ENCODE data around the gene SRPK2.
"Not testable (repeated sequence)": the region's sequence is repeated elsewhere in the genome, so short reads cannot be mapped to it uniquely, and the experiment has no call there.

GRCh38 chr7:105232829-105233291 lies 155.9 kb downstream of the SRPK2 start:
- not testable (repeated sequence) for TF ChIP-seq CTCF (IDR thresholded peaks at IDR 0.05); SIN3A (IDR thresholded peaks at IDR 0.05; ENCODE audit: borderline replicate concordance, insufficient read depth, low read depth, low read length); POLR2AphosphoS5 (IDR thresholded peaks at IDR 0.05; ENCODE audit: low read depth, low read length)
- TF ChIP-seq, protein P1, sequence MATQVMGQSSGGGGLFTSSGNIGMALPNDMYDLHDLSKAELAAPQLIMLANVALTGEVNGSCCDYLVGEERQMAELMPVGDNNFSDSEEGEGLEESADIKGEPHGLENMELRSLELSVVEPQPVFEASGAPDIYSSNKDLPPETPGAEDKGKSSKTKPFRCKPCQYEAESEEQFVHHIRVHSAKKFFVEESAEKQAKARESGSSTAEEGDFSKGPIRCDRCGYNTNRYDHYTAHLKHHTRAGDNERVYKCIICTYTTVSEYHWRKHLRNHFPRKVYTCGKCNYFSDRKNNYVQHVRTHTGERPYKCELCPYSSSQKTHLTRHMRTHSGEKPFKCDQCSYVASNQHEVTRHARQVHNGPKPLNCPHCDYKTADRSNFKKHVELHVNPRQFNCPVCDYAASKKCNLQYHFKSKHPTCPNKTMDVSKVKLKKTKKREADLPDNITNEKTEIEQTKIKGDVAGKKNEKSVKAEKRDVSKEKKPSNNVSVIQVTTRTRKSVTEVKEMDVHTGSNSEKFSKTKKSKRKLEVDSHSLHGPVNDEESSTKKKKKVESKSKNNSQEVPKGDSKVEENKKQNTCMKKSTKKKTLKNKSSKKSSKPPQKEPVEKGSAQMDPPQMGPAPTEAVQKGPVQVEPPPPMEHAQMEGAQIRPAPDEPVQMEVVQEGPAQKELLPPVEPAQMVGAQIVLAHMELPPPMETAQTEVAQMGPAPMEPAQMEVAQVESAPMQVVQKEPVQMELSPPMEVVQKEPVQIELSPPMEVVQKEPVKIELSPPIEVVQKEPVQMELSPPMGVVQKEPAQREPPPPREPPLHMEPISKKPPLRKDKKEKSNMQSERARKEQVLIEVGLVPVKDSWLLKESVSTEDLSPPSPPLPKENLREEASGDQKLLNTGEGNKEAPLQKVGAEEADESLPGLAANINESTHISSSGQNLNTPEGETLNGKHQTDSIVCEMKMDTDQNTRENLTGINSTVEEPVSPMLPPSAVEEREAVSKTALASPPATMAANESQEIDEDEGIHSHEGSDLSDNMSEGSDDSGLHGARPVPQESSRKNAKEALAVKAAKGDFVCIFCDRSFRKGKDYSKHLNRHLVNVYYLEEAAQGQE (IDR thresholded peaks at IDR 0.05; ENCODE audit: insufficient read depth in 1 of 2, low read depth in 2 of 2, low read length in 1 of 2), result not testable (repeated sequence)
